HL-60 (cell line): ENCODE data around the gene FRMD3.

Experiments used
- DNase-seq, 2 experiments: peaks; one replicate each; pipeline ENCODE4 v3.0.0-alpha.2; 2010 to 2020; ENCODE audit warnings: low read depth in 1 of 2, low spot score in 1 of 2
- H3K27ac ChIP-seq: fragments of 250-450 bp; sonication (Bioruptor Pico); replicated peaks from 2 replicates; pipeline ENCODE4 v1.5.1; 2020; ENCODE audit warnings: mild to moderate bottlenecking, moderate library complexity
- H3K27me3 ChIP-seq: fragments of 250-450 bp; sonication (Bioruptor Pico); 2 replicates; pipeline ENCODE4 v1.5.1; 2021; ENCODE audit warnings: mild to moderate bottlenecking, moderate library complexity; ENCODE audit not compliant: insufficient read depth, poor library complexity, severe bottlenecking
- H3K4me3 ChIP-seq: replicated peaks from 2 replicates; pipeline ENCODE4 v1.5.1; 2011; ENCODE audit warnings: mild to moderate bottlenecking, control low read depth, low read length; ENCODE audit not compliant: insufficient read depth
- GABPA ChIP-seq: IDR thresholded peaks from 2 replicates; pipeline ENCODE4 v1.6.1; 2012; ENCODE audit warnings: low read depth
- POLR2AphosphoS5 ChIP-seq: IDR thresholded peaks from 2 replicates; pipeline ENCODE4 v1.6.1; 2012; ENCODE audit warnings: low read depth
- SPI1 ChIP-seq: IDR thresholded peaks from 2 replicates; pipeline ENCODE4 v1.6.1; 2012; ENCODE audit warnings: low read depth, mild to moderate bottlenecking, borderline replicate concordance
- TF ChIP-seq, protein P1 (sequence below): IDR thresholded peaks from one replicate; pipeline ENCODE4 v1.5.1; 2011; ENCODE audit warnings: low read length, control low read depth, inconsistent platforms; ENCODE audit not compliant: insufficient read depth
- TF ChIP-seq, protein P2 (sequence below): IDR thresholded peaks from 2 replicates; pipeline ENCODE4 v1.6.1; 2012; ENCODE audit warnings: low read depth; ENCODE audit not compliant: insufficient replicate concordance

The FRMD3 gene

DNA sequence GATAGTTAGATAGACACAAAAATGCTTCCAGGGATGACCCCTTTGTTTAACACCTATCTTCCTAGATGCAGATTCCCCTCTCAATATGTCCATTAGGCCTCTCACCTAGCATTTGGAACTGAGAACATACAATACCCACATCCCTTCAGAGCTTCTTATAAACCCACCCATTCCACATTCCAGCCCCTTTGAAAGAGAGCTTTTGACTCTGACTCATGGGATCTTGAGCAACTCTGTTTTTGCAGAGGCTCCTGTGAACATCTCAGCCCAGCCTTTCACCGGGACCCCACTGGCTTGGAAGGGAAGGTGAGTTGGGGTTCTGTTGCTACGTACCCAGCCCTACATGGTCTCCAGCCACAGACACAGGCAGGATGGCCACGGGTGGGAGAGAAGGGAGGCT, 195.5 kb downstream of the FRMD3 start:
- no peak overlapping the region for H3K4me3 ChIP-seq
- TF ChIP-seq, protein P1, sequence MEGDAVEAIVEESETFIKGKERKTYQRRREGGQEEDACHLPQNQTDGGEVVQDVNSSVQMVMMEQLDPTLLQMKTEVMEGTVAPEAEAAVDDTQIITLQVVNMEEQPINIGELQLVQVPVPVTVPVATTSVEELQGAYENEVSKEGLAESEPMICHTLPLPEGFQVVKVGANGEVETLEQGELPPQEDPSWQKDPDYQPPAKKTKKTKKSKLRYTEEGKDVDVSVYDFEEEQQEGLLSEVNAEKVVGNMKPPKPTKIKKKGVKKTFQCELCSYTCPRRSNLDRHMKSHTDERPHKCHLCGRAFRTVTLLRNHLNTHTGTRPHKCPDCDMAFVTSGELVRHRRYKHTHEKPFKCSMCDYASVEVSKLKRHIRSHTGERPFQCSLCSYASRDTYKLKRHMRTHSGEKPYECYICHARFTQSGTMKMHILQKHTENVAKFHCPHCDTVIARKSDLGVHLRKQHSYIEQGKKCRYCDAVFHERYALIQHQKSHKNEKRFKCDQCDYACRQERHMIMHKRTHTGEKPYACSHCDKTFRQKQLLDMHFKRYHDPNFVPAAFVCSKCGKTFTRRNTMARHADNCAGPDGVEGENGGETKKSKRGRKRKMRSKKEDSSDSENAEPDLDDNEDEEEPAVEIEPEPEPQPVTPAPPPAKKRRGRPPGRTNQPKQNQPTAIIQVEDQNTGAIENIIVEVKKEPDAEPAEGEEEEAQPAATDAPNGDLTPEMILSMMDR = no peak
- TF ChIP-seq POLR2AphosphoS5 = no peak
- no peak for TF ChIP-seq SPI1
- TF ChIP-seq, protein P2, sequence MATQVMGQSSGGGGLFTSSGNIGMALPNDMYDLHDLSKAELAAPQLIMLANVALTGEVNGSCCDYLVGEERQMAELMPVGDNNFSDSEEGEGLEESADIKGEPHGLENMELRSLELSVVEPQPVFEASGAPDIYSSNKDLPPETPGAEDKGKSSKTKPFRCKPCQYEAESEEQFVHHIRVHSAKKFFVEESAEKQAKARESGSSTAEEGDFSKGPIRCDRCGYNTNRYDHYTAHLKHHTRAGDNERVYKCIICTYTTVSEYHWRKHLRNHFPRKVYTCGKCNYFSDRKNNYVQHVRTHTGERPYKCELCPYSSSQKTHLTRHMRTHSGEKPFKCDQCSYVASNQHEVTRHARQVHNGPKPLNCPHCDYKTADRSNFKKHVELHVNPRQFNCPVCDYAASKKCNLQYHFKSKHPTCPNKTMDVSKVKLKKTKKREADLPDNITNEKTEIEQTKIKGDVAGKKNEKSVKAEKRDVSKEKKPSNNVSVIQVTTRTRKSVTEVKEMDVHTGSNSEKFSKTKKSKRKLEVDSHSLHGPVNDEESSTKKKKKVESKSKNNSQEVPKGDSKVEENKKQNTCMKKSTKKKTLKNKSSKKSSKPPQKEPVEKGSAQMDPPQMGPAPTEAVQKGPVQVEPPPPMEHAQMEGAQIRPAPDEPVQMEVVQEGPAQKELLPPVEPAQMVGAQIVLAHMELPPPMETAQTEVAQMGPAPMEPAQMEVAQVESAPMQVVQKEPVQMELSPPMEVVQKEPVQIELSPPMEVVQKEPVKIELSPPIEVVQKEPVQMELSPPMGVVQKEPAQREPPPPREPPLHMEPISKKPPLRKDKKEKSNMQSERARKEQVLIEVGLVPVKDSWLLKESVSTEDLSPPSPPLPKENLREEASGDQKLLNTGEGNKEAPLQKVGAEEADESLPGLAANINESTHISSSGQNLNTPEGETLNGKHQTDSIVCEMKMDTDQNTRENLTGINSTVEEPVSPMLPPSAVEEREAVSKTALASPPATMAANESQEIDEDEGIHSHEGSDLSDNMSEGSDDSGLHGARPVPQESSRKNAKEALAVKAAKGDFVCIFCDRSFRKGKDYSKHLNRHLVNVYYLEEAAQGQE = no peak
- no peak for TF ChIP-seq GABPA
- no peaks in the 10 kb centered on the region for H3K27me3 ChIP-seq
- no peak for DNase-seq
- H3K27ac ChIP-seq = no peak overlapping the region

DNA sequence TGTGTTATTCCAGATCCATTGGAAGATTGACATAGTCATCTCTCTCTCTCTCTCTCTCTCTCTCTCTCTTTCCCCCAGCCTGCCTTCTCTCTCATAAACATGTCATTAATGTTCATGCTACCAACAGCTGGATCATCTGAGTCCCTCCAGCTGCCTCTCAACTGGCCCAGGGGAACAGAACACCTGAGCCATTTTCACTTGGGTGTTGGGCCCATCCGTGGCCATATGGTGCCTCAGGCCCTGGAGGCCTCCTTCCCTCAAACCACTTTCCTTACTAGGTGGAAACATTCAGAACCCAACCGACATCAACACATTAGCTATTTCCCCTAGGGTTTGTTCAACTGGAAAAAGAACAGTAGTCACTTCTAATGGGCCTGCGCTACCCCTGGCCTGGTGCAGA, 196.2 kb downstream of the FRMD3 start:
- Histone ChIP-seq H3K4me3 (no peak overlapping the region), H3K27me3 (no peaks in the 10 kb centered on the region), H3K27ac (no peak overlapping the region)
- TF ChIP-seq, protein P2 = no peak
- TF ChIP-seq GABPA = no peak
- no peak for TF ChIP-seq POLR2AphosphoS5
- no peak for TF ChIP-seq SPI1
- TF ChIP-seq, protein P1 = no peak
- DNase-seq = no peak

DNA sequence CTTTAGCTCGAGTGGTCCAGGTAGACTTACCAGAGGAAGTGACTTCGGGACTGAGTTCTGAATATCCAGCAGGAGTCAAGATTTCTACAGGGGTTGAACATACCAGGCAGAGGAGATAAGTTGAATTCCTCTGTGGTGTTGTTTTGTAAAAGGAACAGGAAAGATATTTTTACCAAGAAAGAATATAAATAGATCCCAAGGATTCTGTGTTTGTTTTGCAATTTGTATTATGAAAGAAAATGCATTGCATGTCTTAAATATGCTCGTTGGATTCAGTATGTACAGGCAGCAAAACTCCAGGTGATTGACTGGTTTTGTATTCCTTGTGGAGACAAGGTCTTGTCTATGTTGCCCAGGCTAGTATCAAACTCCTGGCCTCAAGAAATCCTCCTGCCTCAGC, 197.8 kb downstream of the FRMD3 start:
- no peaks in the 10 kb centered on the region for H3K27me3 ChIP-seq

More for the DNA sequence above, 197.8 kb downstream of the FRMD3 start:
- no peak for DNase-seq
- no peak overlapping the region for H3K4me3 ChIP-seq
- no peak overlapping the region for H3K27ac ChIP-seq
- TF ChIP-seq POLR2AphosphoS5 = no peak
- TF ChIP-seq, protein P1 = no peak
- no peak for TF ChIP-seq SPI1
- TF ChIP-seq, protein P2 = no peak
- no peak for TF ChIP-seq GABPA
